ENCODE results near the gene ANKK1. TPM values are rescaled to one million over a fixed set of nuclear protein-coding genes. Genes with fewer than 3 reads are reported as not detected.

Gene ANKK1
- total RNA-seq, 1 donor from 2014 or later: 0.60 TPM

DNA sequence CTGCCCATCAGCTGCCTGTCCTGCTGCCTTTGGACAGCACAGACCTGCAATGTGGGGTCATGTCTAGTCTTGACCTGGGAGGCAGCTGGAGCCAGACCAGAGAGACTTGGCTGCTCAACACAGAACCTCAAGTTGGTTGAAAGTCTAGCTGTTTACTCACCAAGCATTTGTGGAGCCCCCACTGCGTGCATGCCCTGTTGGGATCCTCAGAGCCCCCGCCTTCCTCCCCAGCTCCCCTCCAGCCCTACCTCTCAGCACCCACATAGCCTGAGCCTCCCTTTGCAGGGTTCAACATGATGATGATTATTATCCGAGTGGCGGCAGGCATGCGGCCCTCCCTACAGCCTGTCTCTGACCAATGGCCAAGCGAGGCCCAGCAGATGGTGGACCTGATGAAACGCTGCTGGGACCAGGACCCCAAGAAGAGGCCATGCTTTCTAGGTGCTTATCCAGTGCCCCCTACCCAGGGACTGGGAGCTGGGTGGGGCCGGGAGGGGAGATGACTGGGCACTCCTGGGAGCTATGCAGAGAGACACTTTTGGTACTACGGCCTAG is 8.3 kb downstream of the ANKK1 start:
- no peak for TF ChIP-seq CTCF (IDR thresholded peaks at IDR 0.05)
- intact Hi-C loops (cut with micrococcal nuclease): no loop called here
- Mint-ChIP-seq H3K4me1 (no peaks in the 10 kb centered on the region), H3K27ac (no peak overlapping the region), H3K27me3 (peaks cover 2% of the 10 kb centered on the region), H3K9me3 (no peaks in the 10 kb centered on the region), H3K36me3 (ENCODE audit: low read depth) (no peaks in the 10 kb centered on the region), H3K4me3 (no peak overlapping the region)
- POLR2A ChIA-PET: no interaction called here
- ATAC-seq (ENCODE audit: low read depth) (no peak), DNase-seq (no peak)
- CTCF ChIA-PET: no interaction called here

DNA sequence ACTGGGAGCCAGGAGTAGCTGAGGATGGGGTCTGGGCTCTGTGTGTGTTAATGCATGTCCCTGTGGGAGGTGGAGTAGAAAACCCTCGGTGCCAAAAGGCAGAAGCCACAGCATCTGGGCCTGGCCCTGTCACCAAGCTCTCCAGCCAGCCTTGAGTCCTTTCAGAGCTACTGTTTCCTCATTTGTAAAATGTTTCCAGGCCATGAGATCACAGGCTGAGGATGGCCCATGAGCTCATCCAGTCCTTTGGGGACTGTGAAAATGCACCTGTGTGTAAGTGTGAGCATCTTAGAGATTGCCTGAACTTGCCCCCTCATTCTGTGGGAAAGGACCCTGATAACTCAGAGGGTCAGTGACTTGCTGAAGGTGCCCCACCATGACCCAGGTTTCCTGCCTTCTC is 9.1 kb downstream of the ANKK1 start:
- Mint-ChIP-seq H3K36me3 (ENCODE audit: low read depth) (no peaks in the 10 kb centered on the region), H3K27me3 (peaks cover 2% of the 10 kb centered on the region), H3K4me3 (no peak overlapping the region), H3K9me3 (no peaks in the 10 kb centered on the region), H3K4me1 (no peaks in the 10 kb centered on the region), H3K27ac (no peak overlapping the region)
- ChIA-PET CTCF (no interaction called here), POLR2A (no interaction called here)
- ATAC-seq (ENCODE audit: low read depth) (no peak), DNase-seq (no peak)
- no peak for TF ChIP-seq CTCF (IDR thresholded peaks at IDR 0.05)
- intact Hi-C loops (cut with micrococcal nuclease): no loop called here

DNA sequence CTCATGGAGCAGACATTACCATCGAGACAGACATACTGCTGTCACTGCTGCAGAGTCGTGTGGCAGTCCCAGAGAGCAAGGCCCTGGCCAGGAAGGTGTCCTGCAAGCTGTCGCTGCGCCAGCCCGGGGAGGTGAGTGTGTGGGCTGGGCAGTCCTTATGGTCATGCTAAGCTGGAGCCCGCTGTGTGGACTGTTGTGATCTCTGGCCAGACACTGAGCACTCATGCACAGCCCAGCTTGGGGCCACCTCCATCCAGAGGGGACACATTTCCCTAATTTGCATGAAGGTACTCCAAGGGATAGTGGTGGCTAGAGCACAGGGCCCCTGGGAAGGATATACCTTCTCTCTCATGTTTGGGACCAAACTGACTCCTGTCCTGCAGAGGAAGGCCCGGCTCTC is 9.6 kb downstream of the ANKK1 start:
- no peaks in the 10 kb centered on the region for H3K4me1 Mint-ChIP-seq
- H3K36me3 Mint-ChIP-seq (ENCODE audit: low read depth): no peaks in the 10 kb centered on the region
- ChIA-PET CTCF (no interaction called here), POLR2A (no interaction called here)
- H3K4me3 Mint-ChIP-seq: no peak overlapping the region
- no peaks in the 10 kb centered on the region for H3K9me3 Mint-ChIP-seq
- ATAC-seq (ENCODE audit: low read depth): no peak
- H3K27me3 Mint-ChIP-seq: peaks cover under 1% of the 10 kb centered on the region
- intact Hi-C loops (cut with micrococcal nuclease): no loop called here
- no peak overlapping the region for H3K27ac Mint-ChIP-seq
- TF ChIP-seq CTCF (IDR thresholded peaks at IDR 0.05): no peak
- no peak for DNase-seq

GRCh38 chr11:113397821-113398220 is 10.2 kb downstream of the ANKK1 start:
- DNase-seq: no peak
- H3K36me3 Mint-ChIP-seq (ENCODE audit: low read depth): no peaks in the 10 kb centered on the region
- ChIA-PET CTCF (no interaction called here), POLR2A (no interaction called here)
- no peak overlapping the region for H3K27ac Mint-ChIP-seq
- ATAC-seq (ENCODE audit: low read depth): no peak
- H3K9me3 Mint-ChIP-seq: no peaks in the 10 kb centered on the region
- no peak for TF ChIP-seq CTCF (IDR thresholded peaks at IDR 0.05)
- no peak overlapping the region for H3K4me3 Mint-ChIP-seq
- intact Hi-C loops (cut with micrococcal nuclease): no loop called here
- H3K4me1 Mint-ChIP-seq: no peaks in the 10 kb centered on the region
- no peaks in the 10 kb centered on the region for H3K27me3 Mint-ChIP-seq

GRCh38 chr11:113398669-113399430 is 11.3 kb downstream of the ANKK1 start:
- no peaks in the 10 kb centered on the region for H3K36me3 Mint-ChIP-seq (ENCODE audit: low read depth)
- no peak for TF ChIP-seq CTCF (IDR thresholded peaks at IDR 0.05)
- intact Hi-C loops (cut with micrococcal nuclease): no loop called here
- no peaks in the 10 kb centered on the region for H3K9me3 Mint-ChIP-seq
- CTCF ChIA-PET: no interaction called here
- POLR2A ChIA-PET: no interaction called here
- H3K27me3 Mint-ChIP-seq: peaks cover 2% of the 10 kb centered on the region
- ATAC-seq (ENCODE audit: low read depth): no peak
- H3K4me3 Mint-ChIP-seq: no peak overlapping the region
- no peak for DNase-seq
- no peak overlapping the region for H3K27ac Mint-ChIP-seq
- no peaks in the 10 kb centered on the region for H3K4me1 Mint-ChIP-seq

Data from activated B cell treated with CpG ODN at 0.5 μM for 24 hours (primary cell).